Endothelial cell of umbilical vein (primary cell): ENCODE measurements around the gene TMEM74B. TPM values are rescaled to one million over a fixed set of nuclear protein-coding genes. Genes with fewer than 3 reads are reported as not detected.

ENCODE experiments used
- BruUV-seq: library from RNA; stranded (reverse); fragments of 400-500 nt; replicated peaks from 2 replicates; lab custom pipeline; 2021; lab: Mats Ljungman, UMichigan
- CTCF ChIA-PET: fragments of 300-600, 350-600 bp; sonication (Branson Sonifier 250); formaldehyde crosslinking; loops from one replicate; lab custom pipeline; 2021; ENCODE audit warnings: antibody characterized with exemption, inconsistent platforms; lab: Charles Lee
- POLR2A ChIA-PET: fragments of 300-600, 350-600 bp; sonication (Branson Sonifier 250); formaldehyde crosslinking; loops from one replicate; lab custom pipeline; 2021; ENCODE audit warnings: antibody characterized with exemption, inconsistent platforms; lab: Charles Lee
- DNase-seq: peaks from one replicate; pipeline ENCODE4 v3.0.0-alpha.2; 2011; ENCODE audit warnings: low read depth, low spot score
- FAIRE-seq: peaks from 2 replicates; lab custom pipeline; 2011; peaks lifted over from hg19 to GRCh38; lab: Jason Lieb, UNC
- H2AFZ ChIP-seq: 2 replicates; pipeline ENCODE4 v1.6.0; 2012; ENCODE audit warnings: low read depth, low read length, control low read depth, inconsistent platforms
- H3K27ac ChIP-seq: 2 replicates; pipeline ENCODE4 v1.5.1; 2011; ENCODE audit warnings: low read depth, mild to moderate bottlenecking, control low read depth, low read length, moderate library complexity; ENCODE audit not compliant: insufficient read depth
- H3K27me3 ChIP-seq, 2 experiments: 2 replicates each; pipeline versions ENCODE4 v1.6.0 to v1.6.1; 2011; ENCODE audit warnings: low read length in 2 of 2, mixed read lengths in 1 of 2; ENCODE audit not compliant: control insufficient read depth in 2 of 2, insufficient read depth in 2 of 2
- H3K36me3 ChIP-seq, 2 experiments: 2 replicates in 1 of 2; 3 replicates in 1 of 2; pipeline ENCODE4 v1.5.1; 2011; ENCODE audit warnings: low read length in 2 of 2, mild to moderate bottlenecking in 1 of 2, moderate library complexity in 1 of 2; ENCODE audit not compliant: control insufficient read depth in 2 of 2, insufficient read depth in 2 of 2; ENCODE audit errors: extremely low read depth in 1 of 2
- H3K4me1 ChIP-seq: 3 replicates; pipeline ENCODE4 v1.5.1; 2011; ENCODE audit warnings: mild to moderate bottlenecking, low read length; ENCODE audit not compliant: control insufficient read depth, insufficient read depth; ENCODE audit errors: extremely low read depth
- H3K4me2 ChIP-seq: 2 replicates; pipeline ENCODE4 v1.6.1; 2011; ENCODE audit warnings: low read length, control low read depth, mixed read lengths; ENCODE audit not compliant: insufficient read depth
- H3K4me3 ChIP-seq, 3 experiments: fragments of 200-600 bp in 1 of 3; sonication (generic), shearing (Covaris generic) in 1 of 3; replicated peaks in 1 of 3; 2 replicates each; pipeline ENCODE4 v1.5.1; 2011 to 2016; ENCODE audit warnings: control low read depth in 3 of 3, low read length in 3 of 3, mild to moderate bottlenecking in 2 of 3, inconsistent platforms in 1 of 3, low read depth in 1 of 3, moderate library complexity in 1 of 3; ENCODE audit not compliant: insufficient read depth in 1 of 3
- H3K79me2 ChIP-seq: 2 replicates; pipeline ENCODE4 v1.6.0; 2012; ENCODE audit warnings: low read length, inconsistent platforms; ENCODE audit not compliant: control insufficient read depth, insufficient read depth
- H3K9ac ChIP-seq: replicated peaks from 2 replicates; pipeline ENCODE3; 2011; ENCODE audit warnings: low read length, control low read depth; ENCODE audit not compliant: insufficient read depth; ENCODE audit errors: extremely low read depth
- H3K9me1 ChIP-seq: replicated peaks from 3 replicates; pipeline ENCODE4 v1.6.0; 2011; ENCODE audit warnings: mild to moderate bottlenecking, low read length; ENCODE audit not compliant: control insufficient read depth, insufficient read depth; ENCODE audit errors: extremely low read depth
- H3K9me3 ChIP-seq: replicated peaks from 2 replicates; pipeline ENCODE4 v1.5.1; 2012; ENCODE audit warnings: low read length, inconsistent platforms; ENCODE audit not compliant: control insufficient read depth, insufficient read depth
- H4K20me1 ChIP-seq: replicated peaks from 2 replicates; pipeline ENCODE3; 2011; ENCODE audit warnings: mild to moderate bottlenecking, low read length; ENCODE audit not compliant: control insufficient read depth, insufficient read depth; ENCODE audit errors: extremely low read depth
- CTCF ChIP-seq, 2 donors: IDR thresholded peaks; 1 replicate in 1 of 2; 2 replicates in 1 of 2; pipeline ENCODE4 v1.5.1; 2011; ENCODE audit warnings: low read length in 2 of 2, mild to moderate bottlenecking in 2 of 2, moderate library complexity in 2 of 2, control low read depth in 1 of 2, inconsistent platforms in 1 of 2, low read depth in 1 of 2; ENCODE audit not compliant: insufficient read depth in 1 of 2; ENCODE audit errors: extremely low read depth in 1 of 2
- EZH2 ChIP-seq: IDR thresholded peaks from 2 replicates; pipeline ENCODE4 v1.6.1; 2012; ENCODE audit warnings: borderline replicate concordance, low read depth, mild to moderate bottlenecking, moderate library complexity, low read length, inconsistent platforms; ENCODE audit not compliant: severe bottlenecking
- FOS ChIP-seq: IDR thresholded peaks from 2 replicates; pipeline ENCODE4 v1.6.1; 2011; ENCODE audit warnings: mild to moderate bottlenecking, low read length, moderate library complexity, borderline replicate concordance; ENCODE audit not compliant: insufficient read depth
- GATA2 ChIP-seq: IDR thresholded peaks from 2 replicates; pipeline ENCODE4 v1.7.0; 2011; ENCODE audit warnings: low read depth, mild to moderate bottlenecking, moderate library complexity, mixed read lengths, low read length; ENCODE audit not compliant: insufficient read length, insufficient read depth
- JUN ChIP-seq: IDR thresholded peaks from 2 replicates; pipeline ENCODE4 v1.6.1; 2011; ENCODE audit warnings: borderline replicate concordance, low read depth; ENCODE audit not compliant: insufficient read length, insufficient read depth
- MAX ChIP-seq: IDR thresholded peaks from 2 replicates; pipeline ENCODE4 v1.6.1; 2011; ENCODE audit not compliant: insufficient read depth, insufficient read length
- MYC ChIP-seq: IDR thresholded peaks from one replicate; pipeline ENCODE4 v1.6.1; 2011; ENCODE audit warnings: mild to moderate bottlenecking, low read depth, low read length
- POLR2A ChIP-seq: IDR thresholded peaks from 2 replicates; pipeline ENCODE4 v1.6.1; 2012; ENCODE audit warnings: low read depth, mild to moderate bottlenecking, control low read depth, low read length
- POLR2AphosphoS5 ChIP-seq: IDR thresholded peaks from 2 replicates; pipeline ENCODE4 v1.6.1; 2012; ENCODE audit warnings: low read depth, mild to moderate bottlenecking, control low read depth, low read length, moderate library complexity; ENCODE audit not compliant: insufficient read depth
- dilution Hi-C: fragments of 300-500 bp; cut with MboI; formaldehyde crosslinking; loops from one replicate; pipeline ENCODE4 v1.15.0; 2019; ENCODE audit warnings: low sequenced_read_pairs; ENCODE audit not compliant: extremely low pct_ligation_motif_present
- intact Hi-C: fragments of 100-400 bp; cut with micrococcal nuclease; formaldehyde crosslinking; loops from one replicate; pipeline ENCODE4 v1.10.0; 2022
- polyA plus RNA-seq, 4 experiments: library from polyadenylated mRNA; depleted of rRNA in 3 of 4; stranded (reverse) in 3 of 4; unstranded in 1 of 4; fragments of >200 nt; gene quantifications; 2 replicates each; pipeline versions ENCODE4 v1.2.1 to v1.2.3, GENCODE V29; 2011 to 2012; ENCODE audit warnings: missing spikeins in 1 of 4
- total RNA-seq: library from RNA; stranded (reverse); gene quantifications from 2 replicates; pipeline ENCODE4 v1.2.3, GENCODE V29; 2021

TMEM74B gene
- total and polyA plus RNA-seq, 2 donors (not counting 3 experiments of a cell fraction or from before 2014, with no cell fraction given) = 0.26 to 1.1 TPM

GRCh38 chr20:1214838-1215261, 30.1 kb upstream of the TMEM74B start:
- Histone ChIP-seq H3K36me3 (no peaks in the 10 kb centered on the region), H3K27me3 (peaks cover 6 to 24% of the 10 kb centered on the region in 2 experiments), H4K20me1 (no peaks in the 10 kb centered on the region), H3K9ac (no peak overlapping the region), H3K4me2 (no peak overlapping the region), H3K4me3 (no peak overlapping the region), H3K4me1 (no peaks in the 10 kb centered on the region), H3K9me1 (no peaks in the 10 kb centered on the region), H3K27ac (no peak overlapping the region), H3K9me3 (no peaks in the 10 kb centered on the region), H3K79me2 (no peaks in the 10 kb centered on the region), H2AFZ (no peak overlapping the region)
- dilution Hi-C loops = no loop called here
- no peak for TF ChIP-seq MYC
- no peak for TF ChIP-seq JUN
- no peak for TF ChIP-seq CTCF (IDR thresholded peaks at IDR 0.05; ENCODE audit: extremely low read depth in 1 of 2, insufficient read depth in 1 of 2, low read depth in 1 of 2, low read length in 2 of 2)
- TF ChIP-seq POLR2AphosphoS5 = no peak
- TF ChIP-seq GATA2 = no peak
- TF ChIP-seq POLR2A = no peak
- no peak for TF ChIP-seq EZH2
- TF ChIP-seq MAX = no peak
- TF ChIP-seq FOS = no peak
- POLR2A ChIA-PET = no interaction called here
- CTCF ChIA-PET = no interaction called here
- BruUV-seq = no TSS peak
- no peak for DNase-seq
- no peak for FAIRE-seq
- intact Hi-C loops = loop anchor here (10.0 kb wide), 1 partner anchor 260 kb away; no protein-coding TSS in a partner anchor
